H1 (cell line): ENCODE measurements around the gene FKBP8. TPM values are rescaled to one million over a fixed set of nuclear protein-coding genes. Genes with fewer than 3 reads are reported as not detected.

Experiments
- HDAC6 ChIP-seq: IDR thresholded peaks from one replicate; pipeline ENCODE4 v1.7.1; 2012; ENCODE audit warnings: low read depth, mild to moderate bottlenecking, inconsistent platforms, low read length, moderate library complexity
- SP4 ChIP-seq: IDR thresholded peaks from 2 replicates; pipeline ENCODE4 v1.6.1; 2012; ENCODE audit warnings: low read length, inconsistent platforms
- USF2 ChIP-seq: IDR thresholded peaks from 2 replicates; pipeline ENCODE4 v1.6.1; 2011; ENCODE audit warnings: low read length, improper control_type of control experiment
- polyA plus RNA-seq, 7 experiments: library from polyadenylated mRNA; depleted of rRNA in 3 of 7; stranded (reverse) in 5 of 7; unstranded in 2 of 7; fragments of >200 nt in 5 of 7; fragments of 200-250 nt in 2 of 7; gene quantifications; 1 replicate in 5 of 7; 2 replicates in 1 of 7; 4 replicates in 1 of 7; pipeline versions ENCODE4 v1.2.1 to v1.2.3, GENCODE V29; 2011 to 2013; ENCODE audit warnings: missing spikeins in 2 of 7, mixed read lengths in 2 of 7
- total RNA-seq: library from RNA; stranded (reverse); fragmentation: NEBNext Ultra II Directional; extraction: Animal tissue kit (Norgen Biotek cat#: 25700); gene quantifications from 2 replicates; pipeline ENCODE4 v1.2.1, GENCODE V29; 2021

Gene FKBP8
- total and polyA plus RNA-seq, 2 of the 8 experiments (the other 6 are each of a cell fraction or from before 2014, with no cell fraction given): 264 to 309 TPM

- TF ChIP-seq USF2 (no peak), HDAC6 (no peak), SP4 (no peak)
Measured at GRCh38 chr19:18503971-18504885, 39.1 kb downstream of the FKBP8 start (continued).
